Measurements from ENCODE around the gene TSPAN14.

GRCh38 chr10:80512031-80512526 lies 58.0 kb downstream of the TSPAN14 start:
- TF ChIP-seq EZH2 (IDR thresholded peaks at IDR 0.05; ENCODE audit: low read length, missing control alignments), result no peak
- TF ChIP-seq CTCF (conservative IDR thresholded peaks at IDR 0.05 in 1 of 2, IDR thresholded peaks at IDR 0.05 in 1 of 2; ENCODE audit: low read depth in 1 of 2, low read length in 2 of 2), result no peak
